HepG2 (cell line): Measurements from ENCODE around the gene COPS4. TPM values are rescaled to one million over a fixed set of nuclear protein-coding genes. Genes with fewer than 3 reads are reported as not detected.

Experiments
- DPF2 ChIP-seq: sonication (generic); formaldehyde crosslinking; IDR thresholded peaks from 2 replicates; pipeline ENCODE4 v1.4.0; 2020; ENCODE audit warnings: mild to moderate bottlenecking, low read depth, missing genetic modification reagents, borderline replicate concordance
- FOXJ3 ChIP-seq: sonication (generic); formaldehyde crosslinking; IDR thresholded peaks from 2 replicates; pipeline ENCODE4 v1.4.0; 2020; ENCODE audit warnings: missing genetic modification reagents, mild to moderate bottlenecking, borderline replicate concordance
- HMG20A ChIP-seq: IDR thresholded peaks from 2 replicates; pipeline ENCODE4 v1.6.1; 2016; ENCODE audit warnings: borderline replicate concordance
- HNF4A ChIP-seq: sonication (generic); formaldehyde crosslinking; IDR thresholded peaks from 2 replicates; pipeline ENCODE4 v1.4.0; 2020; ENCODE audit warnings: missing genetic modification reagents
- MEIS1 ChIP-seq: sonication (generic); formaldehyde crosslinking; IDR thresholded peaks from 2 replicates; pipeline ENCODE4 v1.9.0; 2021; ENCODE audit warnings: mild to moderate bottlenecking, missing genetic modification reagents, moderate library complexity, borderline replicate concordance
- MIXL1 ChIP-seq: IDR thresholded peaks from 2 replicates; pipeline ENCODE4 v1.6.1; 2016
- NAIF1 ChIP-seq: sonication (generic); formaldehyde crosslinking; IDR thresholded peaks from 2 replicates; pipeline ENCODE4 v1.5.0; 2020; ENCODE audit warnings: mild to moderate bottlenecking, missing genetic modification reagents, borderline replicate concordance
- RBM39 ChIP-seq: fragments of 200-400 bp; formaldehyde crosslinking; IDR thresholded peaks from one replicate; pipeline ENCODE4 v1.6.1; 2018; ENCODE audit warnings: antibody characterized with exemption, mild to moderate bottlenecking, low read depth, low read length; ENCODE audit not compliant: poor library complexity, severe bottlenecking
- SP1 ChIP-seq, 2 experiments: fragments of 450-650 bp in 1 of 2; sonication (generic) in 1 of 2; formaldehyde crosslinking in 1 of 2; IDR thresholded peaks; 2 replicates each; pipeline versions ENCODE4 v1.4.0 to v1.6.1; 2016 to 2020; ENCODE audit warnings: missing genetic modification reagents in 1 of 2
- ZKSCAN5 ChIP-seq: sonication (generic); formaldehyde crosslinking; IDR thresholded peaks from 2 replicates; pipeline ENCODE4 v1.5.1; 2020; ENCODE audit warnings: mild to moderate bottlenecking, missing genetic modification reagents
- ZNF143 ChIP-seq: sonication (generic); formaldehyde crosslinking; IDR thresholded peaks from 2 replicates; pipeline ENCODE4 v1.4.0; 2020; ENCODE audit warnings: missing genetic modification reagents
- ZNF17 ChIP-seq: sonication (generic); formaldehyde crosslinking; IDR thresholded peaks from 2 replicates; pipeline ENCODE4 v1.5.0; 2020; ENCODE audit warnings: mild to moderate bottlenecking, missing genetic modification reagents
- ZNF549 ChIP-seq: sonication (generic); formaldehyde crosslinking; IDR thresholded peaks from 2 replicates; pipeline ENCODE4 v1.5.0; 2020; ENCODE audit warnings: missing genetic modification reagents
- ZNF563 ChIP-seq: sonication (generic); formaldehyde crosslinking; IDR thresholded peaks from 2 replicates; pipeline ENCODE4 v1.8.0; 2022; ENCODE audit warnings: mild to moderate bottlenecking, moderate library complexity, missing genetic modification reagents
- ZNF672 ChIP-seq: sonication (generic); formaldehyde crosslinking; IDR thresholded peaks from 2 replicates; pipeline ENCODE4 v1.8.1; 2022; ENCODE audit warnings: missing genetic modification reagents
- ZNF768 ChIP-seq: sonication (generic); formaldehyde crosslinking; IDR thresholded peaks from 2 replicates; pipeline ENCODE4 v1.4.0; 2020; ENCODE audit warnings: missing genetic modification reagents
- ZNF773 ChIP-seq: sonication (generic); formaldehyde crosslinking; IDR thresholded peaks from 2 replicates; pipeline ENCODE4 v1.4.0; 2020; ENCODE audit warnings: missing genetic modification reagents, borderline replicate concordance
- polyA plus RNA-seq, 8 experiments: library from polyadenylated mRNA; depleted of rRNA in 3 of 8; stranded (reverse) in 7 of 8; unstranded in 1 of 8; fragments of >200 nt; fragmentation: Illumina TruSeq in 4 of 8; extraction: Trizol in 4 of 8; gene quantifications; 2 replicates each; pipeline versions ENCODE4 v1.2.1 to v1.2.3, GENCODE V29; 2011 to 2016; ENCODE audit warnings: low read depth in 4 of 8, missing spikeins in 1 of 8, mixed read lengths in 1 of 8; ENCODE audit not compliant: insufficient read depth in 1 of 8
- total RNA-seq, 5 experiments: library from RNA; depleted of rRNA; stranded (reverse); fragments of >200 nt; fragmentation: Illumina TruSeq; extraction: Trizol; gene quantifications; 2 replicates each; pipeline ENCODE4 v1.2.3, GENCODE V29; 2016; ENCODE audit warnings: low read depth in 1 of 5
- TF ChIP-seq, protein P1 (sequence below): sonication (generic); formaldehyde crosslinking; IDR thresholded peaks from 2 replicates; pipeline ENCODE4 v1.9.0; 2021; ENCODE audit warnings: missing genetic modification reagents, mild to moderate bottlenecking, borderline replicate concordance
- TF ChIP-seq, protein P2 (sequence below): sonication (generic); formaldehyde crosslinking; IDR thresholded peaks from 2 replicates; pipeline ENCODE4 v1.4.0; 2020; ENCODE audit warnings: missing genetic modification reagents
- TF ChIP-seq, protein P3 (sequence below): sonication (generic); formaldehyde crosslinking; IDR thresholded peaks from 2 replicates; pipeline ENCODE4 v1.8.1; 2022; ENCODE audit warnings: low read depth, mild to moderate bottlenecking, missing genetic modification reagents
- TF ChIP-seq, protein P4 (sequence below): sonication (generic); formaldehyde crosslinking; IDR thresholded peaks from 2 replicates; pipeline ENCODE4 v1.8.1; 2023; ENCODE audit warnings: mild to moderate bottlenecking, missing genetic modification reagents
- TF ChIP-seq, protein P5 (sequence below): IDR thresholded peaks from 2 replicates; pipeline ENCODE4 v1.6.1; 2012; ENCODE audit warnings: inconsistent platforms

COPS4 gene
- total and polyA plus RNA-seq, 2 of the 13 experiments (the other 11 are each of a cell fraction or from before 2014, with no cell fraction given), result 28.8 to 52.5 TPM

DNA sequence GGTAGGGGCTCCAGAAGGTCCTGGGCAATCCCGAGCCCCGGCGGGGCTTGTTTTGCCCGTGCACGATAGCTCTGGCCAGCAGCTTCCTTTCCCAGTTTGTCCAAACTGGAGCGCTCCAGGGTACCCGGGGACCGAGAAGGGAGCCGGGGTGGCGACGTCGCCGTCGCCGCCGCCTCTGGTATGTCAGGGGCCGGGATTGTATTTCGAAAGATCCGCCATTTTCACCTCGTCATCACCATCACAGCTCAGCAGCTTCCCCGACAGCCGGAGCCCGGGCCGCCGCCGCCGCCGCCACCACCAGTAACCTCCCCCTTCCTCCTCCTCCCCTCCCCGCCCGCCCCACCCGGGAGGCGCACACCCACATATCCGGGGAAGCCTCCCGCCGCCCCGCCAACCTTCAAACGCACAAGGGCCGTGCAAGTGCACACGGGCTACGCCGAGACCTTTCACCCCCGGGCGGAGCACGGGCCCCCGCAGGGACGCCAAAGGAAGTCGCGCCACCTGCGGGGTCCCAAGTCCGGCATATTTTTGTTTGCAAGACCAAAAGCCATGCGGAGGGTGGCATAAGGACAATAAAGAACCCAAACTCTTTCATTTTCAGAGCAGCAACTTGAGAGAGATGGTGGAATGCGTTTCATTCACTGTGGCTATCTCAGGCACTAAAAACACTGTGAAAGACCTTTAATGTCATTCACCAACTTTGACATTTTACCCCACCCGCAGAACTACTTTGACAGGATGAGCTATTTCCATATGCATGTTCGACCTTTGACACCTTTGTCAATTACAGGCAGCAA lies 24.3 kb upstream of the COPS4 start, which contains the start of gene LIN54 (continued):
- TF ChIP-seq ZNF563 (CRISPR knock-in tag) (no peak), ZNF773 (CRISPR knock-in tag) (no peak), HMG20A (no peak), ZNF17 (CRISPR knock-in tag) (no peak), ZKSCAN5 (CRISPR knock-in tag) (no peak), ZNF549 (CRISPR knock-in tag) (no peak), DPF2 (CRISPR knock-in tag) (no peak), HNF4A (CRISPR knock-in tag) (peak; percentile 89), FOXJ3 (CRISPR knock-in tag) (peak; percentile 57; the same call in 1 of the 2 replicates), SP1 (IDR thresholded peaks at IDR 0.05) (no peak), SP1 (CRISPR knock-in tag; IDR thresholded peaks at IDR 0.05) (no peak), MEIS1 (CRISPR knock-in tag) (no peak), ZNF672 (CRISPR knock-in tag) (no peak), MIXL1 (no peak), RBM39 (peak; percentile 46), ZNF143 (CRISPR knock-in tag) (no peak), NAIF1 (no peak), ZNF768 (CRISPR knock-in tag) (no peak)
- TF ChIP-seq, protein P1, sequence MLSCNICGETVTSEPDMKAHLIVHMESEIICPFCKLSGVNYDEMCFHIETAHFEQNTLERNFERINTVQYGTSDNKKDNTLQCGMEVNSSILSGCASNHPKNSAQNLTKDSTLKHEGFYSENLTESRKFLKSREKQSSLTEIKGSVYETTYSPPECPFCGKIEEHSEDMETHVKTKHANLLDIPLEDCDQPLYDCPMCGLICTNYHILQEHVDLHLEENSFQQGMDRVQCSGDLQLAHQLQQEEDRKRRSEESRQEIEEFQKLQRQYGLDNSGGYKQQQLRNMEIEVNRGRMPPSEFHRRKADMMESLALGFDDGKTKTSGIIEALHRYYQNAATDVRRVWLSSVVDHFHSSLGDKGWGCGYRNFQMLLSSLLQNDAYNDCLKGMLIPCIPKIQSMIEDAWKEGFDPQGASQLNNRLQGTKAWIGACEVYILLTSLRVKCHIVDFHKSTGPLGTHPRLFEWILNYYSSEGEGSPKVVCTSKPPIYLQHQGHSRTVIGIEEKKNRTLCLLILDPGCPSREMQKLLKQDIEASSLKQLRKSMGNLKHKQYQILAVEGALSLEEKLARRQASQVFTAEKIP, result no peak
- TF ChIP-seq, protein P2, sequence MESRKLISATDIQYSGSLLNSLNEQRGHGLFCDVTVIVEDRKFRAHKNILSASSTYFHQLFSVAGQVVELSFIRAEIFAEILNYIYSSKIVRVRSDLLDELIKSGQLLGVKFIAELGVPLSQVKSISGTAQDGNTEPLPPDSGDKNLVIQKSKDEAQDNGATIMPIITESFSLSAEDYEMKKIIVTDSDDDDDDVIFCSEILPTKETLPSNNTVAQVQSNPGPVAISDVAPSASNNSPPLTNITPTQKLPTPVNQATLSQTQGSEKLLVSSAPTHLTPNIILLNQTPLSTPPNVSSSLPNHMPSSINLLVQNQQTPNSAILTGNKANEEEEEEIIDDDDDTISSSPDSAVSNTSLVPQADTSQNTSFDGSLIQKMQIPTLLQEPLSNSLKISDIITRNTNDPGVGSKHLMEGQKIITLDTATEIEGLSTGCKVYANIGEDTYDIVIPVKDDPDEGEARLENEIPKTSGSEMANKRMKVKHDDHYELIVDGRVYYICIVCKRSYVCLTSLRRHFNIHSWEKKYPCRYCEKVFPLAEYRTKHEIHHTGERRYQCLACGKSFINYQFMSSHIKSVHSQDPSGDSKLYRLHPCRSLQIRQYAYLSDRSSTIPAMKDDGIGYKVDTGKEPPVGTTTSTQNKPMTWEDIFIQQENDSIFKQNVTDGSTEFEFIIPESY (CRISPR knock-in tag), result no peak
- TF ChIP-seq, protein P3, sequence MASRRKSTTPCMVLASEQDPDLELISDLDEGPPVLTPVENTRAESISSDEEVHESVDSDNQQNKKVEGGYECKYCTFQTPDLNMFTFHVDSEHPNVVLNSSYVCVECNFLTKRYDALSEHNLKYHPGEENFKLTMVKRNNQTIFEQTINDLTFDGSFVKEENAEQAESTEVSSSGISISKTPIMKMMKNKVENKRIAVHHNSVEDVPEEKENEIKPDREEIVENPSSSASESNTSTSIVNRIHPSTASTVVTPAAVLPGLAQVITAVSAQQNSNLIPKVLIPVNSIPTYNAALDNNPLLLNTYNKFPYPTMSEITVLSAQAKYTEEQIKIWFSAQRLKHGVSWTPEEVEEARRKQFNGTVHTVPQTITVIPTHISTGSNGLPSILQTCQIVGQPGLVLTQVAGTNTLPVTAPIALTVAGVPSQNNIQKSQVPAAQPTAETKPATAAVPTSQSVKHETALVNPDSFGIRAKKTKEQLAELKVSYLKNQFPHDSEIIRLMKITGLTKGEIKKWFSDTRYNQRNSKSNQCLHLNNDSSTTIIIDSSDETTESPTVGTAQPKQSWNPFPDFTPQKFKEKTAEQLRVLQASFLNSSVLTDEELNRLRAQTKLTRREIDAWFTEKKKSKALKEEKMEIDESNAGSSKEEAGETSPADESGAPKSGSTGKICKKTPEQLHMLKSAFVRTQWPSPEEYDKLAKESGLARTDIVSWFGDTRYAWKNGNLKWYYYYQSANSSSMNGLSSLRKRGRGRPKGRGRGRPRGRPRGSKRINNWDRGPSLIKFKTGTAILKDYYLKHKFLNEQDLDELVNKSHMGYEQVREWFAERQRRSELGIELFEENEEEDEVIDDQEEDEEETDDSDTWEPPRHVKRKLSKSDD (CRISPR knock-in tag), result no peak; the same call in 1 of the 2 replicates
- TF ChIP-seq, protein P4, sequence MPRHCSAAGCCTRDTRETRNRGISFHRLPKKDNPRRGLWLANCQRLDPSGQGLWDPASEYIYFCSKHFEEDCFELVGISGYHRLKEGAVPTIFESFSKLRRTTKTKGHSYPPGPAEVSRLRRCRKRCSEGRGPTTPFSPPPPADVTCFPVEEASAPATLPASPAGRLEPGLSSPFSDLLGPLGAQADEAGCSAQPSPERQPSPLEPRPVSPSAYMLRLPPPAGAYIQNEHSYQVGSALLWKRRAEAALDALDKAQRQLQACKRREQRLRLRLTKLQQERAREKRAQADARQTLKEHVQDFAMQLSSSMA (CRISPR knock-in tag), result 0 out of 2 replicates have a peak, but pooled peaks have one; percentile 39
- TF ChIP-seq, protein P5, sequence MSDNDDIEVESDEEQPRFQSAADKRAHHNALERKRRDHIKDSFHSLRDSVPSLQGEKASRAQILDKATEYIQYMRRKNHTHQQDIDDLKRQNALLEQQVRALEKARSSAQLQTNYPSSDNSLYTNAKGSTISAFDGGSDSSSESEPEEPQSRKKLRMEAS, result peak; percentile 93
